Osteoblast (primary cell): Measurements from ENCODE around the gene DCTN2. TPM values are rescaled to one million over a fixed set of nuclear protein-coding genes. Genes with fewer than 3 reads are reported as not detected.
"Not testable (repeated sequence)": the region's sequence is repeated elsewhere in the genome, so short reads cannot be mapped to it uniquely, and the experiment has no call there.

Experiments
- DNase-seq: peaks from one replicate; pipeline ENCODE4 v3.0.0; 2011; ENCODE audit warnings: low spot score, mixed read lengths; ENCODE audit not compliant: insufficient read length; ENCODE audit errors: missing footprints
- H2AFZ ChIP-seq: 2 replicates; pipeline ENCODE4 v1.6.0; 2011; ENCODE audit warnings: mild to moderate bottlenecking, low read length
- H3K27ac ChIP-seq: 2 replicates; pipeline ENCODE4 v1.5.1; 2011; ENCODE audit warnings: mild to moderate bottlenecking, low read depth, low read length, moderate library complexity
- H3K27me3 ChIP-seq: 2 replicates; pipeline ENCODE4 v1.6.0; 2012; ENCODE audit warnings: mild to moderate bottlenecking, control low read depth, inconsistent platforms, low read length, moderate library complexity; ENCODE audit not compliant: insufficient read depth
- H3K36me3 ChIP-seq: 2 replicates; pipeline ENCODE4 v1.5.1; 2011; ENCODE audit warnings: mild to moderate bottlenecking, low read length, control low read depth, moderate library complexity; ENCODE audit not compliant: insufficient read depth
- H3K4me1 ChIP-seq: 2 replicates; pipeline ENCODE4 v1.5.1; 2011; ENCODE audit warnings: mild to moderate bottlenecking, low read length, control low read depth, moderate library complexity; ENCODE audit not compliant: insufficient read depth
- H3K4me2 ChIP-seq: 2 replicates; pipeline ENCODE4 v1.6.0; 2011; ENCODE audit warnings: mild to moderate bottlenecking, low read length; ENCODE audit not compliant: insufficient read depth
- H3K4me3 ChIP-seq: fragments of 200-600 bp; sonication (generic); 3 replicates; pipeline ENCODE4 v1.5.1; 2012; ENCODE audit warnings: mild to moderate bottlenecking, low read length, inconsistent platforms; ENCODE audit not compliant: insufficient read depth
- H3K79me2 ChIP-seq: 2 replicates; pipeline ENCODE4 v1.6.0; 2012; ENCODE audit warnings: mild to moderate bottlenecking, low read length, control low read depth, inconsistent platforms; ENCODE audit not compliant: insufficient read depth
- H3K9me3 ChIP-seq: 2 replicates; pipeline ENCODE4 v1.5.1; 2011; ENCODE audit warnings: low read depth, low read length, control low read depth
- H4K20me1 ChIP-seq: 2 replicates; pipeline ENCODE4 v1.6.0; 2012; ENCODE audit warnings: mild to moderate bottlenecking, low read length, control low read depth; ENCODE audit not compliant: insufficient read depth
- total RNA-seq: library from RNA; depleted of rRNA; stranded (reverse); fragments of >200 nt; gene quantifications from 2 replicates; pipeline ENCODE4 v1.2.3, GENCODE V29; 2012
- TF ChIP-seq, protein P1 (sequence below): IDR thresholded peaks from 2 replicates; pipeline ENCODE4 v1.5.1; 2011; ENCODE audit warnings: mild to moderate bottlenecking, low read depth, low read length, moderate library complexity; ENCODE audit errors: extremely low read depth

The DCTN2 gene
- total RNA-seq, 1 donor = 123 TPM

DNA sequence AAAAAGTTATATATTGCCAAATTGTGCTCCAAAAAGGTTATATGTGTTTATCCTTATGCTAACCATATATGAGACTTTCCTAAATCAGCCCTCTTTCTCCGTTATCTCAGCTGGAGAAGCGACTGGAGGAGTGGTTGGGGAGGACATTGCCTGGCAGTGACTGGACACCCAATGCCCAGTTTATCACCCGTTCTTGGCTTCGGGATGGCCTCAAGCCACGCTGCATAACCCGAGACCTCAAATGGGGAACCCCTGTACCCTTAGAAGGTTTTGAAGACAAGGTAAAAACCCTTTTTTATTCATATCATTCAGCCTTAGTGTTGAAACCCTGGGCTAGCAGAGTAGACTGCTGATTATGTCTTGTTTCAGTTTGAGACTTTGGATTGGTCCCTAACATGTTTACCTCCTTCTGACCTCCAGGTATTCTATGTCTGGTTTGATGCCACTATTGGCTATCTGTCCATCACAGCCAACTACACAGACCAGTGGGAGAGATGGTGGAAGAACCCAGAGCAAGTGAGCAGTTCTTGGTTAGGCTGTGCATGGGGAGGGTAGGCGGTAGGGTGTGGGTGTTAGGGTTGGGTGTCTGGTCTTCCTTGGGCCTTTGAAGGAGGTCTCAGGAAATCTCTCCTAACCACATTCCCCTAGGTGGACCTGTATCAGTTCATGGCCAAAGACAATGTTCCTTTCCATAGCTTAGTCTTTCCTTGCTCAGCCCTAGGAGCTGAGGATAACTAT, 35.2 kb downstream of the DCTN2 start:
- Histone ChIP-seq H4K20me1 (peaks cover 7% of the 10 kb centered on the region), H3K4me2 (no peak overlapping the region), H3K9me3 (no peaks in the 10 kb centered on the region), H3K4me1 (no peaks in the 10 kb centered on the region), H2AFZ (no peak overlapping the region), H3K27ac (no peak overlapping the region), H3K4me3 (no peak overlapping the region), H3K27me3 (no peaks in the 10 kb centered on the region), H3K79me2 (peaks cover 7% of the 10 kb centered on the region), H3K36me3 (peaks cover 71% of the 10 kb centered on the region)
- TF ChIP-seq, protein P1, sequence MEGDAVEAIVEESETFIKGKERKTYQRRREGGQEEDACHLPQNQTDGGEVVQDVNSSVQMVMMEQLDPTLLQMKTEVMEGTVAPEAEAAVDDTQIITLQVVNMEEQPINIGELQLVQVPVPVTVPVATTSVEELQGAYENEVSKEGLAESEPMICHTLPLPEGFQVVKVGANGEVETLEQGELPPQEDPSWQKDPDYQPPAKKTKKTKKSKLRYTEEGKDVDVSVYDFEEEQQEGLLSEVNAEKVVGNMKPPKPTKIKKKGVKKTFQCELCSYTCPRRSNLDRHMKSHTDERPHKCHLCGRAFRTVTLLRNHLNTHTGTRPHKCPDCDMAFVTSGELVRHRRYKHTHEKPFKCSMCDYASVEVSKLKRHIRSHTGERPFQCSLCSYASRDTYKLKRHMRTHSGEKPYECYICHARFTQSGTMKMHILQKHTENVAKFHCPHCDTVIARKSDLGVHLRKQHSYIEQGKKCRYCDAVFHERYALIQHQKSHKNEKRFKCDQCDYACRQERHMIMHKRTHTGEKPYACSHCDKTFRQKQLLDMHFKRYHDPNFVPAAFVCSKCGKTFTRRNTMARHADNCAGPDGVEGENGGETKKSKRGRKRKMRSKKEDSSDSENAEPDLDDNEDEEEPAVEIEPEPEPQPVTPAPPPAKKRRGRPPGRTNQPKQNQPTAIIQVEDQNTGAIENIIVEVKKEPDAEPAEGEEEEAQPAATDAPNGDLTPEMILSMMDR = no peak
- no peak for DNase-seq

DNA sequence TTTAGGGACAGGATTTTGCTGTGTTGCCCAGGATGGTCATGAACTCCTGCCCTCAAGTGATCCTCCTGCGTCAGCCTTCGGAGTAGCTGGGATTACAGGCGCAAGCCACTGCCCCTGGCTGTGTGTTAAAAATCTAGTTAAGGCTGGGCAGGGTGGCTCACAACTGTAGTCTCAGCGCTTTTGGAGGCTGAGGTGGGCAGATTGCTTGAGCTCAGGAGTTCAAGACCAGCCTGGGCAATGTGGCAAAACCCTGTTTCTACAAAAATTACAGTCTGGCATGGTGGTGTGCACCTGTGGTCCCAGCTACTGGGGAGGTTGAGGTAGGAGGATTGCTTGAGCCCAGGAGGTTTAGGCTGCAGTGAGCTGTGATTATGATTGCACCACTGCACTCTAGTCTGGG, 35.8 kb downstream of the DCTN2 start:
- Histone ChIP-seq H3K79me2 (peaks cover 1% of the 10 kb centered on the region), H3K36me3 (peaks cover 67% of the 10 kb centered on the region), H3K4me1 (no peaks in the 10 kb centered on the region), H3K27ac (no peak overlapping the region), H4K20me1 (peaks cover 4% of the 10 kb centered on the region), H3K27me3 (no peaks in the 10 kb centered on the region), H3K4me3 (no peak overlapping the region), H3K9me3 (no peaks in the 10 kb centered on the region), H3K4me2 (no peak overlapping the region), H2AFZ (no peak overlapping the region)
- no peak for DNase-seq
- TF ChIP-seq, protein P1 = no peak

DNA sequence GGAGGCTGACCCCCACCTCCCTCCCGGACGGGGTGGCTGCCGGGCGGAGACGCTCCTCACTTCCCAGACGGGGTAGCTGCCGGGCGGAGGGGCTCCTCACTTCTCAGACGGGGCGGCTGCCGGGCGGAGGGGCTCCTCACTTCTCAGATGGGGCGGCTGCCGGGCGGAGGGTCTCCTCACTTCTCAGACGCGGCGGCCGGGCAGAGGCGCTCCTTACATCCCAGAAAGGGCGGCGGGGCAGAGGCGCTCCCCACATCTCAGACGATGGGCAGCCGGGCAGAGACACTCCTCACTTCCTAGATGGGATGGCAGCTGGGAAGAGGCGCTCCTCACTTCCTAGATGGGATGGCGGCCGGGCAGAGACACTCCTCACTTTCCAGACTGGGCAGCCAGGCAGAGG, 39.2 kb downstream of the DCTN2 start:
- H3K4me2 ChIP-seq, H3K4me1 ChIP-seq, H3K79me2 ChIP-seq, H3K9me3 ChIP-seq, DNase-seq, H4K20me1 ChIP-seq, H3K4me3 ChIP-seq, H3K27me3 ChIP-seq, H2AFZ ChIP-seq, H3K27ac ChIP-seq: not testable (repeated sequence)
- peaks cover 56% of the 10 kb centered on the region for H3K36me3 ChIP-seq

DNA sequence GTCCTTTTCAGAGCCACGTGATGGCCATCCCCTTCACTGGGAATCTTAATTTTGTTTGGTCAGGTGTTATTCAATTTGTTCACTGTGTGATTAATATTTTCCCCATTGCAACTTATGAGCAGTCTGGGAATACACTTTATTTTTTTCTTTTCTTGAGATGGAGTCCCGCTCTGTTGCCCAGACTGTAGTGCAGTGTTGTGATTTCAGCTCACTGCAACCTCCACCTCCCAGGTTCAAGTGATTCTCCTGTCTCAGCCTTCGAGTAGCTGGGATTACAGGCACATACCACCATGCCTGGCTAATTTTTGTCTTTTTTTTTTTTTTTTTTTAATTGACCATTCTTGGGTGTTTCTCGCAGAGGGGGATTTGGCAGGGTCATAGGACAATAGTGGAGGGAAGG, 40.5 kb downstream of the DCTN2 start:
- not testable (repeated sequence) for H3K9me3 ChIP-seq, H3K4me1 ChIP-seq, H3K27me3 ChIP-seq, H3K79me2 ChIP-seq, H3K27ac ChIP-seq, H4K20me1 ChIP-seq, H3K4me3 ChIP-seq, H2AFZ ChIP-seq, DNase-seq, H3K4me2 ChIP-seq
- peaks cover 52% of the 10 kb centered on the region for H3K36me3 ChIP-seq

DNA sequence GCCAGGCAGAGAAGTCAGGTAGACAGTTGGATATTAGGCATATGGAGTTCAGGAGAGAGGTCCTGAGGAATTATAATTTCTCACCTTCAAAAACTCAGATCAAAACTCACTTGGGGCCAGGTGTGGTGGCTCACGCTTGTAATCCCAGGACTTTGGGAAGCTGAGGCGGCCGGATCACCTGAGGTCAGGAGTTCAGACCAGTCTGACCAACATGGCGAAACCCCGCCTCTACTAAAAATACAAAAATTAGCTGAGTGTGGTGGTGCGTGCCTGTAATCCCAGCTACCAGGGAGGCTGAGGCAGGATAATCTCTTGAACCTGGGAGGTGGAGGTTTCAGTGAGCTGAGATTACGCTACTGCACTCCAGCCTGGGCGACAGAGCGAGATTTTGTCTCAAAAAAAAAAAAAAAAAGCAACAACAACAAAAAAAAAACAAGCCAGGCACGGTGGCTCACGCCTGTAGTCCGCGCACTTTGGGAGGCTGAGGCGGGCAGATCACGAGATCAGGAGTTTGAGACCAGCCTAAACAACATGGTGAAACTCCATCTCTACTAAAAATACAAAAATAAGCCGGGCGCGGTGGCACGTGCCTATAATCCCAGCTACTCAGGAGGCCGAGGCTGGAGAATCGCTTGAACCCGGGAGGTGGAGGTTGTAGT, 44.6 kb downstream of the DCTN2 start:
- H3K4me1 ChIP-seq, H3K9me3 ChIP-seq, H3K27ac ChIP-seq, H4K20me1 ChIP-seq, H3K4me3 ChIP-seq, H2AFZ ChIP-seq, H3K4me2 ChIP-seq, H3K27me3 ChIP-seq, H3K79me2 ChIP-seq, DNase-seq: not testable (repeated sequence)
- peaks cover 59% of the 10 kb centered on the region for H3K36me3 ChIP-seq
